B cell (primary cell): ENCODE data around the gene CLSTN2.

Source experiments
- EZH2 ChIP-seq: IDR thresholded peaks from 2 replicates; pipeline ENCODE4 v1.6.1; 2012; ENCODE audit warnings: borderline replicate concordance, low read depth, mild to moderate bottlenecking, moderate library complexity, low read length; ENCODE audit not compliant: insufficient read depth, poor library complexity, severe bottlenecking
- TF ChIP-seq, protein P1 (sequence below): fragments of 200-600 bp; IDR thresholded peaks from one replicate; pipeline ENCODE4 v1.8.0; 2022; ENCODE audit warnings: antibody characterized with exemption, mild to moderate bottlenecking

DNA sequence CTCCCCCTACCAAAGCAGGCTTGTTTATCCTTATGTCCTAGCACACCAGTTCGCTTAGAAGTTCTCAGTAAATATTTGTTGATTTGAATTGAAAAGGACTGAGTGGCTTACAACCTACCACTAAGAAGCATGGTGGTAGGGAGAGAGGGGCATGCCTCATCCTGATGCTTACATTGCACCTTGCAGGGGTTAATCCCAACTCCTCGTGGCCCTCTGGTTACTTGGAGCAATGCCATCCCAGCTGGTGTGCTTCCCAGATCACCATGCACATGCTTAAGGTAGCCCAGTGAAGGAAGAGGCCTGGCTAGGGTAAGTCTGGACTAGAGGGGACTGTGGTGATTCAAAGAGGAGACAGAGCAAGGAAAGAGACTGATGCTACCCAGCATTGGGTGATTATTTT lies 253.3 kb downstream of the CLSTN2 start:
- TF ChIP-seq, protein P1, sequence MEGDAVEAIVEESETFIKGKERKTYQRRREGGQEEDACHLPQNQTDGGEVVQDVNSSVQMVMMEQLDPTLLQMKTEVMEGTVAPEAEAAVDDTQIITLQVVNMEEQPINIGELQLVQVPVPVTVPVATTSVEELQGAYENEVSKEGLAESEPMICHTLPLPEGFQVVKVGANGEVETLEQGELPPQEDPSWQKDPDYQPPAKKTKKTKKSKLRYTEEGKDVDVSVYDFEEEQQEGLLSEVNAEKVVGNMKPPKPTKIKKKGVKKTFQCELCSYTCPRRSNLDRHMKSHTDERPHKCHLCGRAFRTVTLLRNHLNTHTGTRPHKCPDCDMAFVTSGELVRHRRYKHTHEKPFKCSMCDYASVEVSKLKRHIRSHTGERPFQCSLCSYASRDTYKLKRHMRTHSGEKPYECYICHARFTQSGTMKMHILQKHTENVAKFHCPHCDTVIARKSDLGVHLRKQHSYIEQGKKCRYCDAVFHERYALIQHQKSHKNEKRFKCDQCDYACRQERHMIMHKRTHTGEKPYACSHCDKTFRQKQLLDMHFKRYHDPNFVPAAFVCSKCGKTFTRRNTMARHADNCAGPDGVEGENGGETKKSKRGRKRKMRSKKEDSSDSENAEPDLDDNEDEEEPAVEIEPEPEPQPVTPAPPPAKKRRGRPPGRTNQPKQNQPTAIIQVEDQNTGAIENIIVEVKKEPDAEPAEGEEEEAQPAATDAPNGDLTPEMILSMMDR, result no peak
- no peak for TF ChIP-seq EZH2
